ENCODE measurements around the gene MAGEA11. TPM values are rescaled to one million over a fixed set of nuclear protein-coding genes. Genes with fewer than 3 reads are reported as not detected.
"Not testable (repeated sequence)": the region's sequence is repeated elsewhere in the genome, so short reads cannot be mapped to it uniquely, and the experiment has no call there.

Gene MAGEA11
- polyA plus RNA-seq, 1 donor (not counting 4 experiments of a cell fraction or from before 2014, with no cell fraction given): not detected

- H3K27me3 ChIP-seq (ENCODE audit: control insufficient read depth, extremely low read depth, insufficient read depth, low read length): no peaks in the 10 kb centered on the region
- dilution Hi-C loops (cut with MboI; ENCODE audit: extremely low pct_ligation_motif_present, low sequenced_read_pairs): no loop called here
- no peaks in the 10 kb centered on the region for H3K79me2 ChIP-seq (ENCODE audit: control insufficient read depth, insufficient read depth, low read length)
- H3K9me3 ChIP-seq (ENCODE audit: control insufficient read depth, low read depth, low read length): peaks cover 2% of the 10 kb centered on the region
- no peak overlapping the region for H2AFZ ChIP-seq (ENCODE audit: control insufficient read depth, low read length)
- DNase-seq (ENCODE audit: low read depth, low spot score) (no peak), FAIRE-seq (no peak)
- H3K27ac ChIP-seq (ENCODE audit: control insufficient read depth, insufficient read depth, low read length): no peak overlapping the region
- H4K20me1 ChIP-seq (ENCODE audit: control insufficient read depth, extremely low read depth, insufficient read depth, low read length): no peaks in the 10 kb centered on the region
- no peaks in the 10 kb centered on the region for H3K36me3 ChIP-seq (ENCODE audit: control insufficient read depth in 2 of 2, extremely low read depth in 1 of 2, insufficient read depth in 2 of 2, low read length in 2 of 2)
- no peaks in the 10 kb centered on the region for H3K4me1 ChIP-seq (ENCODE audit: control insufficient read depth, extremely low read depth, insufficient read depth, low read length)
- TF ChIP-seq CTCF (optimal IDR thresholded peaks at IDR 0.05 in 1 of 3, IDR thresholded peaks at IDR 0.05 in 1 of 3, conservative IDR thresholded peaks at IDR 0.05 in 1 of 3; ENCODE audit: extremely low read depth in 1 of 3, insufficient read depth in 2 of 3, low read length in 3 of 3) (no peak), EZH2 (IDR thresholded peaks at IDR 0.05; ENCODE audit: low read length) (no peak)
- no peak overlapping the region for H3K4me3 ChIP-seq (ENCODE audit: control insufficient read depth in 2 of 3, extremely low read depth in 1 of 3, insufficient read depth in 2 of 3, low read depth in 1 of 3, low read length in 3 of 3)
- no peak overlapping the region for H3K4me2 ChIP-seq (ENCODE audit: control insufficient read depth, extremely low read depth, insufficient read depth, low read depth, low read length)
- H3K9ac ChIP-seq (ENCODE audit: control insufficient read depth, extremely low read depth, insufficient read depth, low read length): no peak overlapping the region
- H3K9me1 ChIP-seq (ENCODE audit: control insufficient read depth, extremely low read depth, insufficient read depth, low read length): no peaks in the 10 kb centered on the region
These were observed 20.1 kb upstream of the MAGEA11 start for GRCh38 chrX:149691794-149692193.

GRCh38 chrX:149692686-149693272 is 19.1 kb upstream of the MAGEA11 start:
- H3K79me2 ChIP-seq (ENCODE audit: control insufficient read depth, insufficient read depth, low read length); H3K27ac ChIP-seq (ENCODE audit: control insufficient read depth, insufficient read depth, low read length); dilution Hi-C loops (cut with MboI; ENCODE audit: extremely low pct_ligation_motif_present, low sequenced_read_pairs); H2AFZ ChIP-seq (ENCODE audit: control insufficient read depth, low read length); H3K9me1 ChIP-seq (ENCODE audit: control insufficient read depth, extremely low read depth, insufficient read depth, low read length); H3K9ac ChIP-seq (ENCODE audit: control insufficient read depth, extremely low read depth, insufficient read depth, low read length); H3K36me3 ChIP-seq (ENCODE audit: control insufficient read depth in 2 of 2, extremely low read depth in 1 of 2, insufficient read depth in 2 of 2, low read length in 2 of 2); H3K9me3 ChIP-seq (ENCODE audit: control insufficient read depth, low read depth, low read length); DNase-seq (ENCODE audit: low read depth, low spot score); H4K20me1 ChIP-seq (ENCODE audit: control insufficient read depth, extremely low read depth, insufficient read depth, low read length); H3K4me1 ChIP-seq (ENCODE audit: control insufficient read depth, extremely low read depth, insufficient read depth, low read length); FAIRE-seq; H3K4me2 ChIP-seq (ENCODE audit: control insufficient read depth, extremely low read depth, insufficient read depth, low read depth, low read length); H3K27me3 ChIP-seq (ENCODE audit: control insufficient read depth, extremely low read depth, insufficient read depth, low read length); H3K4me3 ChIP-seq (ENCODE audit: control insufficient read depth in 2 of 3, extremely low read depth in 1 of 3, insufficient read depth in 2 of 3, low read depth in 1 of 3, low read length in 3 of 3): not testable (repeated sequence)

GRCh38 chrX:149699761-149700160 is 12.1 kb upstream of the MAGEA11 start:
- no peak overlapping the region for H3K4me3 ChIP-seq (ENCODE audit: control insufficient read depth in 2 of 3, extremely low read depth in 1 of 3, insufficient read depth in 2 of 3, low read depth in 1 of 3, low read length in 3 of 3)
- H3K36me3 ChIP-seq (ENCODE audit: control insufficient read depth in 2 of 2, extremely low read depth in 1 of 2, insufficient read depth in 2 of 2, low read length in 2 of 2): no peaks in the 10 kb centered on the region
- H2AFZ ChIP-seq (ENCODE audit: control insufficient read depth, low read length): no peak overlapping the region
- DNase-seq (ENCODE audit: low read depth, low spot score) (no peak), FAIRE-seq (no peak)
- no peaks in the 10 kb centered on the region for H3K9me3 ChIP-seq (ENCODE audit: control insufficient read depth, low read depth, low read length)
- no peak for TF ChIP-seq CTCF (optimal IDR thresholded peaks at IDR 0.05 in 1 of 3, IDR thresholded peaks at IDR 0.05 in 1 of 3, conservative IDR thresholded peaks at IDR 0.05 in 1 of 3; ENCODE audit: extremely low read depth in 1 of 3, insufficient read depth in 2 of 3, low read length in 3 of 3)
- TF ChIP-seq EZH2 (IDR thresholded peaks at IDR 0.05; ENCODE audit: low read length): no peak
- no peak overlapping the region for H3K4me2 ChIP-seq (ENCODE audit: control insufficient read depth, extremely low read depth, insufficient read depth, low read depth, low read length)
- no peak overlapping the region for H3K9ac ChIP-seq (ENCODE audit: control insufficient read depth, extremely low read depth, insufficient read depth, low read length)
- dilution Hi-C loops (cut with MboI; ENCODE audit: extremely low pct_ligation_motif_present, low sequenced_read_pairs): no loop called here
- H3K27me3 ChIP-seq (ENCODE audit: control insufficient read depth, extremely low read depth, insufficient read depth, low read length): no peaks in the 10 kb centered on the region
- no peaks in the 10 kb centered on the region for H3K4me1 ChIP-seq (ENCODE audit: control insufficient read depth, extremely low read depth, insufficient read depth, low read length)
- no peaks in the 10 kb centered on the region for H4K20me1 ChIP-seq (ENCODE audit: control insufficient read depth, extremely low read depth, insufficient read depth, low read length)
- no peaks in the 10 kb centered on the region for H3K79me2 ChIP-seq (ENCODE audit: control insufficient read depth, insufficient read depth, low read length)
- no peaks in the 10 kb centered on the region for H3K9me1 ChIP-seq (ENCODE audit: control insufficient read depth, extremely low read depth, insufficient read depth, low read length)
- no peak overlapping the region for H3K27ac ChIP-seq (ENCODE audit: control insufficient read depth, insufficient read depth, low read length)
